ENCODE data around the gene POLG2.
"Not testable (repeated sequence)": the region's sequence is repeated elsewhere in the genome, so short reads cannot be mapped to it uniquely, and the experiment has no call there.

POLG2 gene

DNA sequence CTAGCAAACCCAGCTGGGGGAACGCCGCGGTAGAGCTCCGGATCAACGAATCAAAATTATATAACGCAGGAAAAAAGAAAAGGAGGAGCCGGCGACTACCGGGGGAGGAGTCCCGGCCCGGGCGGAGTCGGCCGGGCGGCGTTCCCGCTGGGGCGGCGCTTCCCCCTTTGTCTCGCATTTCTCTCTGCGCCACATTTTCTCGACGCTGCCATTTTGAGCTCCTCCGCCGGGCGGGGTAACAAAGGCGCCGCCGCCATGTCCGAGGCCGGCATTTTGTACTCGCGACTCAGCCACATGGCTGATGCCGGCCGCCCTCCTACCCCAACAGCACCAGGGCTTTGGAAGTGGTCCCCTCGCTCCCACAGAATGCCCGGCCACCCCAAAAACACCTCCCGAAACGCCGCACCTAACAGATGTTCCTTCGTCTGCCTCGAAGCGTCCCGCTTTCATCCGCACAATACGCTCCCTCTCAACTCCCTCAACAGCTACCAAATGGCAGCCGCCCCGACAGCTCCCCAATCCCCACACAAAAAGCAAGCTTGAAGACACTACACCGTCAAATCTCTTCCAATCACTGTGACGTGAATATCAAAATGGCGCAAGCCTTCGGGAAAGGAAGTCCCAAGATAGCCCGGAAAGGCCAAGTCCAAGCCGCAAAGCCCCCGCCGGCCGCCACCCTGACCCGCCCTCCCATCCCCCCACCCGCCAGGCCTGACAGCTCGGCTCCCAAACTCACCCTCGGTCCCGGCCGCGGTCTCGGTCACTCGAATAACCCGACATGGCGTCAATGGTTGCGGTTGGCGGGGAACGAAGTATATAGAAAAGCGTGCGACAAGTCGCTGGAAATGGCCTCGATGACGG is 8.7 kb upstream of the POLG2 start:
- peak; percentile 93 for DNase-seq

GRCh38 chr17:64504769-64505339 is 8.0 kb upstream of the POLG2 start:
- DNase-seq: no peak

GRCh38 chr17:64503821-64504768 is 7.2 kb upstream of the POLG2 start:
- DNase-seq: no peak

DNA sequence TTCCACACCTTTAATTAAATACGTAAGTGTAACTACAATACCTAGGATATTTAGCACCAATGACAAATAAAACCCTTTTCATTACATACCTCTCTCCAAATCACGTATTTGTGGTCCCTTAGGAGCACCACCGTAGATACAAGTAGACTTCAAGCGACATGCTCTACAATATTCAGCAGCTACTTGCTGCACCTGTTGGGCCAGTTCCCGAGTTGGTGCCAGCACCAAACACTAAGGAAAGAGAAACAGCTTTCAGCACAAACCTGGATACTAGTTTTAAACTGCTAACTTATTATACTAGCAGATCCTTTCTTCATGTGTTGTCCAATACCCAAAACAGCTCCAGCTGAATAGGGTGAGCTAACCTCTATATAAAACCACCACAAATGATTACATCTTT is 6.5 kb upstream of the POLG2 start:
- DNase-seq: no peak

DNA sequence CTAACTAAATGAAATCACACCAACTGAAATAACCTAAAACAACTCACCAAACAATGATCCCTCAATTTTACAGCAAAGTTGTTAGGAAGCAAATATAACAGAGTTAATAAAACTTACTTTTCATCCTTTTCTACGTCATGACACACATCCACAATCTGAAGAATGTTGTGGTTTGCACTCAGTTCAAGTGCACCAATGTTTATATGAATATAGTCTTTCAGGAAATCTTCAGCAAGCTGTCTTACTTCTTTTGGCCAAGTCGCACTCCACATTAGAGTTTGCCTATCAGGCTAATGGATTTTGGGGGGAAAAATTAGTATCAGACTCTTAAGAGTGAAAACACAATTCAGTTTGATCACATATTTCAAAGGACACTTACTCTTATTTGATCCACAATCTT is 6.0 kb upstream of the POLG2 start:
- no peak for DNase-seq

DNA sequence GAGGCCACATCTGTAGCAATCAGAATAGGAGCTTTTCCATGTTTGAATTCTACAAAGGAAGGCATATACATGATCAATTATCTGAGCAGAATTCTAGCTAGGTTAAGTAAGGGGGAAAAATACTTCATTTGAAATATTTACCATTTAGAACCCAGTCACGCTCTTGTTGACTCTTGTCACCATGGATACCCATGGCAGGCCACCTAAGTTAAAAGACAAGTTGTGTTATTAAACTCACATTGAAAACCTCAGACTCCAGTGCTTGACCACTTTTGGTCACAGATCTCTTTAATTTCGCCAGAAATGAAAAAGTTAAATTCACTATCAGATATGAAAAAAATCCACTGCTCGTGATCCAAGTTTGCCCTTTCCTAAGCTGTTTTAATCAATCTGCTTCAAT is 5.2 kb upstream of the POLG2 start:
- no peak for DNase-seq

- DNase-seq: no peak
Observed at GRCh38 chr17:64500862-64501765, 4.3 kb upstream of the POLG2 start.

GRCh38 chr17:64500487-64500859 is 3.6 kb upstream of the POLG2 start:
- DNase-seq: no peak

DNA sequence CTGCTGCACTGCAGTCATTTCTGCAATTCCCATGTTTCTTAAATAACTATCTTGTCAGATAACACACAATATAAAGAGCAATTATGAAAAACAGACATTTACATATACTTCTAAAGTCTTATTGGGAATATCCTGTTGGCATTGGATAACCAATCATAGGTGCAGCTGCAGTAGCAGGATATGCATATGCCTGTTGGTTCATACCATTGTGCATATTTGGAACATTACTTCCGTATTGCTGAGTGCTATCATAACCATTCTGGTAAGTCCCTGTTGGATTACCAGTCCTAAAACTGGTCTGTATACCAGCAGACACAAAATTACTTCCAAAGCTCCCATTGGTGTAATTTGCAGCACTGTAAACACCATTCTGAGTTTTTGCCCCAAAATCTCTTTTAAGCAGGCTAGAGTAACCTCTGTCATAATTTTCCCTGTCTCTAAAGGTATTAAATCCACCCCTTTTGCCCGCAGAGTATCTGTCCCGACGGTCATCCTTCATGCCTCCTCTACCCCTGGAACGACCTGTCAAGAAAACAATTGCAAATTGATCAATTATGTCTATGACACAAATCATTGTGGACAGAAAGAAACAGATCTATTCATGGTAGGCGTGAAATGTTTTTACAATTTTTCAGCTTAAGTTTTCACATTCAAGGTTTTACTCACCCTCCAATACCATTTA is 3.1 kb upstream of the POLG2 start:
- DNase-seq: no peak

DNA sequence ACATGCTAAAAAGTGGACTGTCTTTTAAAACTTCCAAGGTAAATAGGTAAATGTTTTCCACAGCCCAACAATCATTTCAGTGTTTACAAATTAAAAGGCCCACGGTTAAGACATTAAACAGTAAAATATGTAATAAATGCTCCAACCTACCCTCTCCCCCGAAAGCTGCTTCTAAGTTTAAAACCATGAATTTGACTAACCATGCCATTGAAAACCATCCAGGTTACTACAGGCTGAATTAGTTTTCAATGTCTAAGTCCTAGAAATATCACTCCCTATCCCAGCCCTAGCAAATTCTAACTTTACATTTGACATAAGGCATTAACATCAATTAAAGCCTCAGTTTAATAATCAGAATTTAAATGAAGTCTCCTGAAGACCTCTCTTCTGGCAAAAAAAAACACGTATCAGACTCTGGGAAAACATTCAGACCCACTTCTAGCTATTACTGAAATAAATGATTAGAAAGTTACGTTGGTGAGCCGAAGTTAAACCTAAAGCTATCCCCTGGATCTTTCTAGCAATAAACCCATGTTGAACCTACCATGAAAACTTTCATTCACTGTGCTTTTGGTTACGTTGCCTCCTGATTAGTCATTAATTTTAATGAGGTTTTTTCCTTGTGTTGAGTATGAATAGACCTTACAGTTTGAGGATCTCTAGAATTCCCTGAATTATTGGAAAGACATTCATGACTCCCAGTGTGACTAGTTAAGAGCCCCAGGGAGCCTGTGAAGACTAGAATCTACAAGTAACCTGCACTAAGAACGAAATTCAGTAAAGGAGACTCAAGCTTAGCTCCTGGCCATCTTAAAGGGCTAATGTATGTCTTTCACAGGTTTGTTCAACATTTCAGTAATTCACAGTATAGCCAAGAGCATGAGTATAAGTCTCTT is 1.7 kb upstream of the POLG2 start:
- DNase-seq: no peak

GRCh38 chr17:64497565-64498035 is 746 bp upstream of the POLG2 start:
- DNase-seq: no peak

- peak in 1 of 2 donors; percentile 53 for DNase-seq
Observed at GRCh38 chr17:64496348-64496785, 487 bp downstream of the POLG2 start.

- DNase-seq: not testable (repeated sequence)
Observed at GRCh38 chr17:64495300-64495699, 1.6 kb downstream of the POLG2 start.

DNA sequence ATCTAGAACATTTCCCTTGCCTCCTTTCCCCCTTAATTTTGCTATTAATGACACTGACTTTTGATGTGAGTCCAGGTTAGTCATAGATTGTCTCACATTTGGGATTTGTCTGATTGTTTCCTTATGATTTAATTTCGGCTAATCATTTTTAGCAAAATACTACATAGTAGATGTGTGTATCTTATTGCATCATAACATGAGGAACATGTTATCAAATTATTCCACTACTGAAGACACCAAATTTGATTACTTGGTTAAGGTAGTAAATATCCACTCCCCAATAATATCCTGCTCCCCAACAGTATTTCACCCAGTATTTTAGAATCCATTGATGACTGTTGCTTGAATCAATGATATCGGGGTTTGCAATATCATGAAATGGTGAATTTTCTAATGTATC is 2.7 kb downstream of the POLG2 start:
- no peak for DNase-seq

DNA sequence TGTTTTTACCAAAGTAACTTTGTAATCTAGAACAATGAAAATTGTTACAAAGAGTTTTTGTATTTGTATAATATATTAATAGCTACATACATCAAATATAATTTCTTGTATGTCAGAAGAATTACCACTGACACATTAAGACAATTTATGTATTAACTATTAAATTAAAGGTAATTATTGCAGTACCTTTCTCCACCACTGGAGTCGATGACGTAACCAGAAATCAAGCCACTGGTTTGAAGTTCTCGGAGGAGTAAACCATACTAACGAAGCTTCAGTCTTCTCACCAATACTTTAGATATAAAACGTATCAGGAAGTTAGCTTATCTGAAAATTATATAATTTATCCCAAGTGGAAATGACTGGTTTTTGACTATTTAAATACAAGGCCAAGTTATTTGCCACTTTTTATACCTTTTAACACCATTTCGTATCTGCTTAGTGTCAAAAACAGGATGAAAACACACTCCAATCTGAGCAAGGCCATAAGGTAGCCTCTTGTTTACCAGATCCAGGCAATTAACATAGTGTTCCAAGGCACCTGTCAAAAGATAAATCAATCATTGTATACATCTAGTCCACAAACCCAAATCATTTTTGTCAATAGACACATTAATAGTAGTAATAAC is 4.3 kb downstream of the POLG2 start:
- peak; percentile 35 to 62 for DNase-seq

DNA sequence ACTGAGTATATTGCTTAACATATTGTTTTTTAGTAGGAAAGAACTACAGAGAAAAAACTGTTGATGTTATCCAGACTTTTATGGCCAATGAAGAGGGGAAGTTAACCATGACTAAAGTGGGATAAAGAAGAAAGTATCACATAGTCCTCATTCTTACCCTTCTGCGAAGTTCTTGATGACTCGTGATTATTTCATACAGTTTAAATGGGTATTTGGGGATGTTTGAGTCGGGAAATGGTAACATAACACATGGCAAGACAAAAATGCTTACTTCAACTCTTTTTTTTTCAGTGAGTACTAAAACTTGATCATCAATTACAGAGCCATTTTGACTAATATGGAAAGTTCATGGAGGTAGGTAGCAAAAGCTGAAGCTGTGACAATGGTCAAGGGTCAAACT is 4.9 kb downstream of the POLG2 start:
- no peak for DNase-seq

DNA sequence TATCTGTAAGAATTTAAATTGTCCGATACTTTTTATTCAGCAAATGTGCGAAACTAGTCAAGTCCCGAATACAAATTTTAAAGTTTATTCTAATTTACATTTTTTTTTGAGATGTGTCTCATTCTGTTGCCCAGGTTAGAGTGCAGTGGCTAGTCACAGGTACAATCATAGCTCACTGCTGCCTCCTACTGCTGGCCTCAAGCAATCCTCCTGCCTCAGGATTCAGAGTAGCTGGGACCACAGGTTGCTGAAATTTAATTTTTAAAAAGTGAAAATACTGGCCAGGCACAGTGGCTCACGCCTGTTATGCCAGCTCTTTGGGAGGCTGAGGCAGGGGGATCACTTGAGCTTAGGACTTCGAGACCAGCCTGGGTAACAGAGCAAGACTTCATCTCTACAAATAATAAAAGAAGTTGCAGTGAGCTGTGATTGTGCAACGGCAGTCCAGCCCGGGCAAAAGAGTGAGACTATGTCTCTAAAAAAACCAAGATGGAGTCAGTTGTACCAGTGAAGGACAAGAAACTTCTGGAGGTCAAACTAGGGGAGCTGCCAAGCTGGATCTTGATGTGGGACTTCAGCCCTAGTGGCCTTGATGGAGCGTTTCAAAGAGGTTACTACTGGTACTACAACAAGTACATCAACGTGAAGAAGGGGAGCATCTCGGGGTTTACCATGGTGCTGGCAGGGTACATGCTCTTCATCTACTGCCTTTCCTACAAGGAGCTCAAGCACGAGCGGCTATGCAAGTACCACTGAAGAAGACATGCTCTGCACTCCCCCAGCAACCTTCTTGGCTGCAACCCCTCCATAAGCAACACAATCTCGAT is 5.6 kb downstream of the POLG2 start:
- peak; percentile 43 to 54 for DNase-seq

- no peak for DNase-seq
Observed at GRCh38 chr17:64488301-64488700, 8.6 kb downstream of the POLG2 start.

GRCh38 chr17:64484380-64484779 is 12.5 kb downstream of the POLG2 start:
- no peak for DNase-seq

Data from inflammatory macrophage (primary cell).